Parathyroid adenoma (tissue), 2 donors: Measurements from ENCODE around the gene ARHGAP6.

Experiments
- H2AFZ ChIP-seq: fragments of 300-600 bp; sonication (generic); one replicate; pipeline ENCODE4 v1.7.0; 2017; ENCODE audit warnings: antibody characterized with exemption, mild to moderate bottlenecking
- H3K27ac ChIP-seq: fragments of 300-600 bp; sonication (generic); one replicate; pipeline ENCODE4 v1.7.0; 2017
- H3K27me3 ChIP-seq: fragments of 300-600 bp; sonication (generic); one replicate; pipeline ENCODE4 v1.7.0; 2017; ENCODE audit warnings: low read length; ENCODE audit not compliant: control insufficient read depth, insufficient read depth
- H3K36me3 ChIP-seq: fragments of 300-600 bp; sonication (generic); one replicate; pipeline ENCODE4 v1.7.0; 2017; ENCODE audit warnings: low read length; ENCODE audit not compliant: control insufficient read depth, insufficient read depth
- H3K4me1 ChIP-seq: fragments of 300-600 bp; sonication (generic); one replicate; pipeline ENCODE4 v1.7.0; 2017; ENCODE audit warnings: control low read depth
- H3K4me2 ChIP-seq: fragments of 300-600 bp; sonication (generic); one replicate; pipeline ENCODE4 v1.7.0; 2017; ENCODE audit warnings: low read length
- H3K4me3 ChIP-seq: fragments of 300-600 bp; sonication (generic); one replicate; pipeline ENCODE4 v1.7.0; 2017; ENCODE audit warnings: low read depth, low read length
- H3K79me2 ChIP-seq: fragments of 300-600 bp; sonication (generic); one replicate; pipeline ENCODE4 v1.7.0; 2017; ENCODE audit warnings: control low read depth
- H3K9ac ChIP-seq: fragments of 300-600 bp; sonication (generic); one replicate; pipeline ENCODE4 v1.7.0; 2017; ENCODE audit warnings: mild to moderate bottlenecking
- H3K9me3 ChIP-seq: fragments of 300-600 bp; sonication (generic); one replicate; pipeline ENCODE4 v1.7.0; 2017; ENCODE audit warnings: low read length; ENCODE audit not compliant: control insufficient read depth
- CTCF ChIP-seq: fragments of 300-600 bp; sonication (generic); IDR thresholded peaks from one replicate; pipeline ENCODE4 v1.7.0; 2017; ENCODE audit warnings: antibody characterized with exemption, mild to moderate bottlenecking
- donor health status: primary hyperparathyroidism.

The ARHGAP6 gene

GRCh38 chrX:11257711-11258110, 408.0 kb downstream of the ARHGAP6 start:
- no peak overlapping the region for H3K27ac ChIP-seq
- H2AFZ ChIP-seq, result no peak overlapping the region
- no peaks in the 10 kb centered on the region for H3K27me3 ChIP-seq
- H3K36me3 ChIP-seq, result no peaks in the 10 kb centered on the region
- no peak overlapping the region for H3K4me3 ChIP-seq
- TF ChIP-seq CTCF, result no peak
- no peaks in the 10 kb centered on the region for H3K79me2 ChIP-seq
- H3K4me2 ChIP-seq, result no peak overlapping the region
- H3K4me1 ChIP-seq, result no peaks in the 10 kb centered on the region
- no peak overlapping the region for H3K9ac ChIP-seq
- no peaks in the 10 kb centered on the region for H3K9me3 ChIP-seq

GRCh38 chrX:11257290-11257689, 408.4 kb downstream of the ARHGAP6 start:
- no peaks in the 10 kb centered on the region for H3K79me2 ChIP-seq
- H3K9ac ChIP-seq, result no peak overlapping the region
- H3K27me3 ChIP-seq, result no peaks in the 10 kb centered on the region
- H3K4me1 ChIP-seq, result no peaks in the 10 kb centered on the region
- no peak for TF ChIP-seq CTCF
- H3K36me3 ChIP-seq, result no peaks in the 10 kb centered on the region
- no peak overlapping the region for H2AFZ ChIP-seq
- no peak overlapping the region for H3K4me2 ChIP-seq
- no peak overlapping the region for H3K27ac ChIP-seq
- H3K9me3 ChIP-seq, result no peaks in the 10 kb centered on the region
- H3K4me3 ChIP-seq, result no peak overlapping the region

- H3K4me2 ChIP-seq, result no peak overlapping the region
- H3K4me3 ChIP-seq, result no peak overlapping the region
- peak overlapping the region; percentile 1 for H3K27ac ChIP-seq
- H3K79me2 ChIP-seq, result no peaks in the 10 kb centered on the region
- no peak overlapping the region for H3K9ac ChIP-seq
- TF ChIP-seq CTCF, result no peak
- H3K4me1 ChIP-seq, result no peaks in the 10 kb centered on the region
- no peaks in the 10 kb centered on the region for H3K9me3 ChIP-seq
- no peak overlapping the region for H2AFZ ChIP-seq
- H3K36me3 ChIP-seq, result no peaks in the 10 kb centered on the region
- no peaks in the 10 kb centered on the region for H3K27me3 ChIP-seq
These were observed 411.2 kb downstream of the ARHGAP6 start for GRCh38 chrX:11254417-11255109.

DNA sequence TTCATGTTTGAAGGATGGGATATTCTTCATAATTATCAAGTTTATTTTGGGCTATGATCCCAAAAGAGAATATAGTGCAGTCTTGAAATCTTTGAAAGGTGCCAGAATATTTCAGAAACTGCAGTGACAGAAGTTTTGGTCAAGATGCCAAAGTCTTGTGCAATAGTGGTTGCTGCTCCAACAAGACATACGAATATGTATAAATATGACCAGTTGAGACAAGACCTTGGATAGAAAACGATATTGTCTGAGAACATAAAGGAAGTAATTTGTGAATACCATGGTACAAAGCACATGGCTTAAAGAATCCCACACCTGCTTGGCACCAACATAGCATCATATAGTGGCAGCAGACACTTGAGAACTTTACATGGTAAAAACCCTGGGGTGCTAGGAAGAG, 421.1 kb downstream of the ARHGAP6 start:
- H3K4me3 ChIP-seq, result no peak overlapping the region
- TF ChIP-seq CTCF, result no peak
- no peak overlapping the region for H3K27ac ChIP-seq

GRCh38 chrX:11242704-11243103, 423.0 kb downstream of the ARHGAP6 start:
- no peaks in the 10 kb centered on the region for H3K36me3 ChIP-seq
- no peak overlapping the region for H2AFZ ChIP-seq
- no peak for TF ChIP-seq CTCF
- H3K79me2 ChIP-seq, result no peaks in the 10 kb centered on the region
- H3K4me3 ChIP-seq, result no peak overlapping the region
- no peaks in the 10 kb centered on the region for H3K27me3 ChIP-seq
- H3K9me3 ChIP-seq, result no peaks in the 10 kb centered on the region
- H3K9ac ChIP-seq, result no peak overlapping the region
- no peak overlapping the region for H3K27ac ChIP-seq
- no peak overlapping the region for H3K4me2 ChIP-seq
- no peaks in the 10 kb centered on the region for H3K4me1 ChIP-seq

More for the DNA sequence above, 421.1 kb downstream of the ARHGAP6 start:
- H3K36me3 ChIP-seq, result no peaks in the 10 kb centered on the region
- no peak overlapping the region for H3K4me2 ChIP-seq
- no peaks in the 10 kb centered on the region for H3K9me3 ChIP-seq
- H3K79me2 ChIP-seq, result no peaks in the 10 kb centered on the region
- no peak overlapping the region for H3K9ac ChIP-seq
- no peak overlapping the region for H2AFZ ChIP-seq
- H3K4me1 ChIP-seq, result no peaks in the 10 kb centered on the region
- no peaks in the 10 kb centered on the region for H3K27me3 ChIP-seq
